ENCODE results near the gene KRTAP10-5.

Gene KRTAP10-5

GRCh38 chr21:44590311-44590721, 9.9 kb upstream of the KRTAP10-5 start:
- TF ChIP-seq, protein P1, sequence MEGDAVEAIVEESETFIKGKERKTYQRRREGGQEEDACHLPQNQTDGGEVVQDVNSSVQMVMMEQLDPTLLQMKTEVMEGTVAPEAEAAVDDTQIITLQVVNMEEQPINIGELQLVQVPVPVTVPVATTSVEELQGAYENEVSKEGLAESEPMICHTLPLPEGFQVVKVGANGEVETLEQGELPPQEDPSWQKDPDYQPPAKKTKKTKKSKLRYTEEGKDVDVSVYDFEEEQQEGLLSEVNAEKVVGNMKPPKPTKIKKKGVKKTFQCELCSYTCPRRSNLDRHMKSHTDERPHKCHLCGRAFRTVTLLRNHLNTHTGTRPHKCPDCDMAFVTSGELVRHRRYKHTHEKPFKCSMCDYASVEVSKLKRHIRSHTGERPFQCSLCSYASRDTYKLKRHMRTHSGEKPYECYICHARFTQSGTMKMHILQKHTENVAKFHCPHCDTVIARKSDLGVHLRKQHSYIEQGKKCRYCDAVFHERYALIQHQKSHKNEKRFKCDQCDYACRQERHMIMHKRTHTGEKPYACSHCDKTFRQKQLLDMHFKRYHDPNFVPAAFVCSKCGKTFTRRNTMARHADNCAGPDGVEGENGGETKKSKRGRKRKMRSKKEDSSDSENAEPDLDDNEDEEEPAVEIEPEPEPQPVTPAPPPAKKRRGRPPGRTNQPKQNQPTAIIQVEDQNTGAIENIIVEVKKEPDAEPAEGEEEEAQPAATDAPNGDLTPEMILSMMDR (IDR thresholded peaks at IDR 0.05; ENCODE audit: borderline replicate concordance, control extremely low read depth, extremely low read depth, insufficient read depth, missing control alignments) = no peak
- DNase-seq (ENCODE audit: low spot score) = no peak
- in situ Hi-C loops (cut with MboI; ENCODE audit: low sequenced_read_pairs, unreplicated experiment) = no loop called here

DNA sequence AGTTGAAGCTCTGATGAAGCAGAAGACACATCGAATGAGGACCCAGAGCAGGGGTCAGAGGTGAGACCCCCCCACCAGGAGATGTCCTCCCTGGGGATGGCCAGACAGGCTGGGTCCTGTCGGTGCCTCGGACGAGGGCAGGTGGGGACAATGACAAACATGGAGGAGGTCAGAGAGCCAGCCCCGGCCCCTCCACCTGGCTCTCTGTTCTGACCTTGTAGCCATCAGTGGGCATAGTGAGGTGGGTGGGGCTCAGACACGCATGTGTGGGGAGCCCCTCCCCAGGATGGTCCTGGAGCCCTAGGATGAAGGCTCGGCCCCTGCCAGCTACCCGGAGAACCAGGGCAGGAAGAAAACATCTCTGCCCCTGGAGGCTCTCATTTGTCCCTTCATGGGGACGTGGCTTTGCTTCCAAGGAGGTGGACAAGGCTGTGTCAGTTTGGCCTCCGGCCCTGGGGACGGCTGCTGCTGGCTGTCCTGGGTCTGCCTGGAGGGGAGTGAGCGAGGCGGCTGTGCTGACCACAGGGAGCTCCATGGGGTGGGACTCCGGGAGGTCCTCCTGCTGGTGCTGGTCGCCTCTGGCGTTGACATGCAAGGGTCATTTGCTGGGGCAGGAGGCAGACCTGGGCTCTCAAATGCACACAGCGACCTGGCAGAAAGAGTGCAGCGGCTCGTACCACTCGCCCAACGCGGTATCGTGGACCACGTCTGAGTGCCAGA, 9.3 kb upstream of the KRTAP10-5 start:
- in situ Hi-C loops (cut with MboI; ENCODE audit: low sequenced_read_pairs, unreplicated experiment) = no loop called here
- no peak for DNase-seq (ENCODE audit: low spot score)
- TF ChIP-seq, protein P1 (IDR thresholded peaks at IDR 0.05; ENCODE audit: borderline replicate concordance, control extremely low read depth, extremely low read depth, insufficient read depth, missing control alignments) = no peak

DNA sequence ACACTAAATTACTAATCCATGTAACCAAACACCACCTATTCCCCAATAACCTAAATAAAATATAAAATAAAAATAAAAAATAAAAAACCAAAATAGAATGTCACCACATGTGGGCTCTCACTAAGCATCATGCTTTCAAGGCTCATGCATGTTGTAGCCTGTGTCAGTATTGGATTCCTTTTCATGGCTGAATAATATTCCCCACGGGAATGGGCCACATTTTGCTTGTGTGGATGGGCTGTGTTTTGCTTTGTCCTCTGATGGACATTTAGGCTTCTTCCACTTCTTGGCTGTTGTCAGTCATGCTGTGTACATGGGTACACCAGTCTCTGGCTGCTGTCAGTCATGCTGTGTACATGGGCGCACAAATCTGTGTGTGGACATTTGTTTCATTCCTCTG, 8.7 kb upstream of the KRTAP10-5 start:
- no peak for DNase-seq (ENCODE audit: low spot score)
- in situ Hi-C loops (cut with MboI; ENCODE audit: low sequenced_read_pairs, unreplicated experiment) = no loop called here
- TF ChIP-seq, protein P1 (IDR thresholded peaks at IDR 0.05; ENCODE audit: borderline replicate concordance, control extremely low read depth, extremely low read depth, insufficient read depth, missing control alignments) = no peak

DNA sequence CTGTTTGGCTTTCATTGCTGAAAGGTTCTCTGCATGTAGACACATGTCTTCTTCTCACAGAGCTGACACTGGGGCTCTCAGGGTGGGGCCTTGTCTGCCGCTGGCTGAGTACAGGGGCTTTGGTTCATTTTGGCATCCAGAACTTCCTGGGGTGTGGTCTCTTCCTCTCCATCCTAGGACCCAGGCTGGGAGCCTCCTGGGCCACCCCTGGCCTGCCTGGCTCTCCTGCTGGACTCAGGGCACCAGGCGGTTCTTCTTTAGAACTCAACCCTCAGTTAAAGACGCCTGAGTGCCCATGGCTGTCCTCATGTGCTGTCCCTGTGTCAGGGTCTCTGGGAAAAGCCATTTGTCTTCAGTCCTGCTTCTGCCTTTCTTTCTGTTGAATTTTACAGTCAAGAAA, 5.5 kb upstream of the KRTAP10-5 start:
- TF ChIP-seq, protein P1 (IDR thresholded peaks at IDR 0.05; ENCODE audit: borderline replicate concordance, control extremely low read depth, extremely low read depth, insufficient read depth, missing control alignments) = no peak
- DNase-seq (ENCODE audit: low spot score) = no peak
- in situ Hi-C loops (cut with MboI; ENCODE audit: low sequenced_read_pairs, unreplicated experiment) = no loop called here

DNA sequence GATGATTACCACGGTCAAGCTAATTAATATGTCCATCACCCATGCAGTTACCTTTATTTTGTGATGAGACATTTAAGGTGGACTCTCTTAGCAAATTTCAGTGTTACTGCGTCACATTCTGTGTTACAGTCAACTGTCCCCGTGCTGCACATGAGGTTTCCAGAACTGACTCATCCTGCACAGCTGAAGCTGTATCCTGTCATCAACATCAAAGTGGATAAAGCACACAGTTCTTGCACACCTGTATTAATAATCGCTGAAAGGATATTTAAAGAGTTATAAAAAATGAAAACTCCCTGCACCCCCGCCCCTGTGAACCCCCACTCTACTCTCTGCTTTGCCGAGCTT, 3.4 kb upstream of the KRTAP10-5 start:
- in situ Hi-C loops (cut with MboI; ENCODE audit: low sequenced_read_pairs, unreplicated experiment) = no loop called here
- DNase-seq (ENCODE audit: low spot score) = no peak
- TF ChIP-seq, protein P1 (IDR thresholded peaks at IDR 0.05; ENCODE audit: borderline replicate concordance, control extremely low read depth, extremely low read depth, insufficient read depth, missing control alignments) = no peak

- TF ChIP-seq, protein P1 (IDR thresholded peaks at IDR 0.05; ENCODE audit: borderline replicate concordance, control extremely low read depth, extremely low read depth, insufficient read depth, missing control alignments) = no peak
- DNase-seq (ENCODE audit: low spot score) = no peak
- in situ Hi-C loops (cut with MboI; ENCODE audit: low sequenced_read_pairs, unreplicated experiment) = no loop called here
These were observed 2.8 kb upstream of the KRTAP10-5 start for GRCh38 chr21:44583089-44583799.

Data from GM13976 (cell line).